ENCODE results near the gene FANCD2OS.

- TF ChIP-seq TEAD4 (IDR thresholded peaks at IDR 0.05) (no peak), REST (IDR thresholded peaks at IDR 0.05; ENCODE audit: low read depth) (no peak), NFIC (IDR thresholded peaks at IDR 0.05) (no peak), USF1 (IDR thresholded peaks at IDR 0.05) (no peak), TAF1 (IDR thresholded peaks at IDR 0.05; ENCODE audit: low read depth) (no peak), EGR1 (IDR thresholded peaks at IDR 0.05) (no peak), EP300 (IDR thresholded peaks at IDR 0.05; ENCODE audit: borderline replicate concordance) (no peak), TCF12 (IDR thresholded peaks at IDR 0.05; ENCODE audit: low read depth) (no peak), RAD21 (IDR thresholded peaks at IDR 0.05; ENCODE audit: low read depth) (no peak), MAX (IDR thresholded peaks at IDR 0.05) (no peak)
These were observed 37.6 kb upstream of the FANCD2OS start for GRCh38 chr3:10145685-10146084.

Data from Ishikawa (cell line).